Activated naive CD8-positive, alpha-beta T cell treated with anti-CD3 and anti-CD28 coated beads, Interleukin-2, amount 50 U/mL, for 16 hours (primary cell): ENCODE results near the gene FABP3.

Experiments
- DNase-seq: peaks from one replicate; pipeline ENCODE4 v3.0.0-alpha.2; 2020; ENCODE audit warnings: low read depth, low spot score

FABP3 gene

GRCh38 chr1:31372051-31372450, 825 bp downstream of the FABP3 start:
- no peak for DNase-seq

GRCh38 chr1:31371121-31371959, 1.5 kb downstream of the FABP3 start:
- no peak for DNase-seq

- no peak for DNase-seq
Observed at GRCh38 chr1:31370565-31370964, 2.3 kb downstream of the FABP3 start.

GRCh38 chr1:31370021-31370420, 2.9 kb downstream of the FABP3 start:
- no peak for DNase-seq

- DNase-seq, result no peak
Observed at GRCh38 chr1:31368611-31369107, 4.2 kb downstream of the FABP3 start.

- no peak for DNase-seq
Observed at GRCh38 chr1:31366796-31367195, 6.1 kb downstream of the FABP3 start.

GRCh38 chr1:31364561-31365250, 8.2 kb downstream of the FABP3 start:
- DNase-seq, result no peak

- DNase-seq, result no peak
Observed at GRCh38 chr1:31362032-31362431, 10.8 kb downstream of the FABP3 start.

GRCh38 chr1:31361607-31362006, 11.3 kb downstream of the FABP3 start:
- DNase-seq, result no peak

GRCh38 chr1:31356427-31356826, 16.4 kb downstream of the FABP3 start:
- no peak for DNase-seq

GRCh38 chr1:31354283-31354682, 18.6 kb downstream of the FABP3 start:
- no peak for DNase-seq

GRCh38 chr1:31348449-31348848, 24.4 kb downstream of the FABP3 start:
- no peak for DNase-seq

GRCh38 chr1:31346785-31347184, 26.1 kb downstream of the FABP3 start:
- DNase-seq, result no peak

GRCh38 chr1:31345635-31346034, 27.2 kb downstream of the FABP3 start:
- DNase-seq, result no peak

GRCh38 chr1:31344503-31344902, 28.4 kb downstream of the FABP3 start:
- no peak for DNase-seq

- no peak for DNase-seq
Observed at GRCh38 chr1:31336687-31337467, 36.0 kb downstream of the FABP3 start.

- DNase-seq, result no peak
Observed at GRCh38 chr1:31335007-31335406, 37.9 kb downstream of the FABP3 start.

GRCh38 chr1:31327381-31327780, 45.5 kb downstream of the FABP3 start:
- DNase-seq, result no peak

GRCh38 chr1:31326461-31326860, 46.4 kb downstream of the FABP3 start:
- no peak for DNase-seq

- DNase-seq, result no peak
Observed at GRCh38 chr1:31324992-31325391, 47.9 kb downstream of the FABP3 start.

- no peak for DNase-seq
Observed at GRCh38 chr1:31324093-31324492, 48.8 kb downstream of the FABP3 start.

GRCh38 chr1:31318146-31318545, 54.7 kb downstream of the FABP3 start:
- no peak for DNase-seq
